K562 (cell line): ENCODE data around the gene PRKCE. TPM values are rescaled to one million over a fixed set of nuclear protein-coding genes. Genes with fewer than 3 reads are reported as not detected.

Experiments used
- CC2D1A ChIP-seq: fragments of 450-650 bp; IDR thresholded peaks from 2 replicates; pipeline ENCODE4 v1.6.1; 2017; ENCODE audit warnings: mild to moderate bottlenecking
- COPS2 ChIP-seq: fragments of 450-650 bp; conservative IDR thresholded peaks from 2 replicates; pipeline ENCODE4 v1.6.1; 2016; ENCODE audit warnings: mild to moderate bottlenecking, moderate library complexity
- KDM2B ChIP-seq: fragments of 250-450 bp; sonication (Bioruptor Pico); IDR thresholded peaks from 2 replicates; pipeline ENCODE4 v1.8.0; 2021; ENCODE audit warnings: mild to moderate bottlenecking, moderate library complexity
- MYBL2 ChIP-seq, 2 experiments: fragments of 450-650 bp in 1 of 2; sonication (generic) in 1 of 2; formaldehyde crosslinking in 1 of 2; IDR thresholded peaks; 2 replicates each; pipeline versions ENCODE4 v1.6.1 to v1.8.1; 2017 to 2022; ENCODE audit warnings: borderline replicate concordance in 1 of 2, inconsistent platforms in 1 of 2, low read depth in 1 of 2, mild to moderate bottlenecking in 1 of 2, missing genetic modification reagents in 1 of 2, moderate library complexity in 1 of 2
- NFXL1 ChIP-seq: fragments of 450-650 bp; formaldehyde crosslinking; IDR thresholded peaks from 2 replicates; pipeline ENCODE4 v1.4.0; 2021; ENCODE audit warnings: mild to moderate bottlenecking
- TFAM ChIP-seq: fragments of 250-450 bp; sonication (Bioruptor Pico); conservative IDR thresholded peaks from 2 replicates; pipeline ENCODE4 v1.5.0; 2021; ENCODE audit warnings: mild to moderate bottlenecking, moderate library complexity
- ZSCAN32 ChIP-seq: fragments of 450-650 bp; formaldehyde crosslinking; IDR thresholded peaks from 2 replicates; pipeline ENCODE4 v1.4.0; 2020; ENCODE audit warnings: mild to moderate bottlenecking, moderate library complexity
- polyA plus RNA-seq, 8 experiments: library from polyadenylated mRNA; depleted of rRNA in 4 of 8; stranded (reverse) in 5 of 8; unstranded in 3 of 8; fragments of >200 nt; fragmentation: Nextera tagmentation in 2 of 8; fragmentation: Illumina TruSeq in 1 of 8; extraction: Ambion mirVana in 2 of 8; extraction: Trizol in 1 of 8; gene quantifications; 2 replicates each; pipeline versions ENCODE4 v1.2.1 to v1.2.3, GENCODE V29; 2011 to 2014; ENCODE audit warnings: inconsistent platforms in 1 of 8, missing spikeins in 1 of 8
- total RNA-seq, 7 experiments: library from RNA; depleted of rRNA in 6 of 7; stranded (reverse); fragments of >200 nt in 6 of 7; fragmentation: Illumina TruSeq in 2 of 7; extraction: Trizol in 2 of 7; gene quantifications; 2 replicates each; pipeline versions ENCODE4 v1.2.1 to v1.2.3, GENCODE V29; 2011 to 2021; ENCODE audit warnings: low replicate concordance in 1 of 7
- TF ChIP-seq, protein P1 (sequence below): fragments of 450-650 bp; IDR thresholded peaks from 2 replicates; pipeline ENCODE4 v1.6.1; 2016; ENCODE audit warnings: antibody characterized with exemption
- TF ChIP-seq, protein P2 (sequence below), 2 experiments: fragments of 450-650 bp in 1 of 2; sonication (generic) in 1 of 2; formaldehyde crosslinking in 1 of 2; IDR thresholded peaks in 1 of 2; conservative IDR thresholded peaks in 1 of 2; 2 replicates each; pipeline versions ENCODE4 v1.6.1 to v1.8.1; 2016 to 2023; ENCODE audit warnings: mild to moderate bottlenecking in 2 of 2, moderate library complexity in 2 of 2, inconsistent platforms in 1 of 2, missing genetic modification reagents in 1 of 2

PRKCE gene
- total and polyA plus RNA-seq, 9 of the 15 experiments (the other 6 are each of a cell fraction or from before 2014, with no cell fraction given), result 0.06 to 1.0 (median 0.22) TPM; not detected in 1

GRCh38 chr2:45980161-45980865 is 328.8 kb downstream of the PRKCE start (continued):
- TF ChIP-seq, protein P1, sequence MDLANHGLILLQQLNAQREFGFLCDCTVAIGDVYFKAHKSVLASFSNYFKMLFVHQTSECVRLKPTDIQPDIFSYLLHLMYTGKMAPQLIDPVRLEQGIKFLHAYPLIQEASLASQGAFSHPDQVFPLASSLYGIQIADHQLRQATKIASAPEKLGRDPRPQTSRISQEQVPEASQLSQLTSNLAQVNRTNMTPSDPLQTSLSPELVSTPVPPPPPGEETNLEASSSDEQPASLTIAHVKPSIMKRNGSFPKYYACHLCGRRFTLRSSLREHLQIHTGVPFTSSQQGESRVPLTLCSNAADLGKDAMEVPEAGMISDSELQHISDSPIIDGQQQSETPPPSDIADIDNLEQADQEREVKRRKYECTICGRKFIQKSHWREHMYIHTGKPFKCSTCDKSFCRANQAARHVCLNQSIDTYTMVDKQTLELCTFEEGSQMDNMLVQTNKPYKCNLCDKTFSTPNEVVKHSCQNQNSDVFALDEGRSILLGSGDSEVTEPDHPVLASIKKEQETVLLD, result no peak
- TF ChIP-seq NFXL1 (CRISPR knock-in tag), result no peak
- no peak for TF ChIP-seq TFAM (CRISPR knock-in tag)
- TF ChIP-seq CC2D1A, result no peak
- no peak for TF ChIP-seq MYBL2 (IDR thresholded peaks at IDR 0.05; ENCODE audit: low read depth)
- no peak for TF ChIP-seq MYBL2 (CRISPR knock-in tag; IDR thresholded peaks at IDR 0.05; ENCODE audit: borderline replicate concordance)
- TF ChIP-seq COPS2, result no peak
- TF ChIP-seq, protein P2, sequence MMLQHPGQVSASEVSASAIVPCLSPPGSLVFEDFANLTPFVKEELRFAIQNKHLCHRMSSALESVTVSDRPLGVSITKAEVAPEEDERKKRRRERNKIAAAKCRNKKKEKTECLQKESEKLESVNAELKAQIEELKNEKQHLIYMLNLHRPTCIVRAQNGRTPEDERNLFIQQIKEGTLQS (IDR thresholded peaks at IDR 0.05), result peak; percentile 50
- TF ChIP-seq, protein P2 (CRISPR knock-in tag; conservative IDR thresholded peaks at IDR 0.05), result no peak
- TF ChIP-seq KDM2B (CRISPR knock-in tag), result no peak
- TF ChIP-seq ZSCAN32 (CRISPR knock-in tag), result 0 out of 2 replicates have a peak, but pooled peaks have one; percentile 28
